ENCODE measurements around the gene NAPB. TPM values are rescaled to one million over a fixed set of nuclear protein-coding genes. Genes with fewer than 3 reads are reported as not detected.

NAPB gene
- total RNA-seq, 1 experiment from 2014 or later = 5.8 TPM

DNA sequence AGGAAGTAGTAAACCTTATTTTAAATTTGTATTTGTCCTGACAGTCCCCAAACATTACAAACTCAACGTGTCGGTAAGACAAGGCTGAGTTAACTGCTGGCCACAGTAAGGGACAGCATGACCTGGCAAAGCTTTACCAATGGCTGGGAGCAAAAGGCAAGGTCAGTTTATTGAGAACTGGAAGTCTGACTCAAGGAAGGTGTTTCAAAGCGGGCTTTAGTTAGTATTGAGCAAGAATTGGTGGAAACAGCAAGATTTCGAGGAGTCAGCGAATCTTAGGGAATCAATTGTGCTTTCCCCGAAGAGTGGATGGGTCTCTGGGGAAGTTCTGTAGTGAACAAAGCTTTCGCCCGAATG lies 60.2 kb downstream of the NAPB start:
- no peaks in the 10 kb centered on the region for H3K27me3 ChIP-seq (ENCODE audit: control insufficient read depth, insufficient read depth, low read length)
- no peak for ATAC-seq
- peak overlapping the region; percentile 95 for H3K27ac ChIP-seq (ENCODE audit: low read length)
- peaks cover 27% of the 10 kb centered on the region for H3K4me1 ChIP-seq (ENCODE audit: control insufficient read depth, insufficient read depth, low read length)
- no TSS peak for BruUV-seq (replicated peaks)
- intact Hi-C loops (cut with micrococcal nuclease; ENCODE audit: unreplicated experiment) = no loop called here
- H3K9me3 ChIP-seq (ENCODE audit: control insufficient read depth, insufficient read depth, low read depth, low read length) = no peaks in the 10 kb centered on the region
- CTCF ChIA-PET = no interaction called here
- TF ChIP-seq, protein P1, sequence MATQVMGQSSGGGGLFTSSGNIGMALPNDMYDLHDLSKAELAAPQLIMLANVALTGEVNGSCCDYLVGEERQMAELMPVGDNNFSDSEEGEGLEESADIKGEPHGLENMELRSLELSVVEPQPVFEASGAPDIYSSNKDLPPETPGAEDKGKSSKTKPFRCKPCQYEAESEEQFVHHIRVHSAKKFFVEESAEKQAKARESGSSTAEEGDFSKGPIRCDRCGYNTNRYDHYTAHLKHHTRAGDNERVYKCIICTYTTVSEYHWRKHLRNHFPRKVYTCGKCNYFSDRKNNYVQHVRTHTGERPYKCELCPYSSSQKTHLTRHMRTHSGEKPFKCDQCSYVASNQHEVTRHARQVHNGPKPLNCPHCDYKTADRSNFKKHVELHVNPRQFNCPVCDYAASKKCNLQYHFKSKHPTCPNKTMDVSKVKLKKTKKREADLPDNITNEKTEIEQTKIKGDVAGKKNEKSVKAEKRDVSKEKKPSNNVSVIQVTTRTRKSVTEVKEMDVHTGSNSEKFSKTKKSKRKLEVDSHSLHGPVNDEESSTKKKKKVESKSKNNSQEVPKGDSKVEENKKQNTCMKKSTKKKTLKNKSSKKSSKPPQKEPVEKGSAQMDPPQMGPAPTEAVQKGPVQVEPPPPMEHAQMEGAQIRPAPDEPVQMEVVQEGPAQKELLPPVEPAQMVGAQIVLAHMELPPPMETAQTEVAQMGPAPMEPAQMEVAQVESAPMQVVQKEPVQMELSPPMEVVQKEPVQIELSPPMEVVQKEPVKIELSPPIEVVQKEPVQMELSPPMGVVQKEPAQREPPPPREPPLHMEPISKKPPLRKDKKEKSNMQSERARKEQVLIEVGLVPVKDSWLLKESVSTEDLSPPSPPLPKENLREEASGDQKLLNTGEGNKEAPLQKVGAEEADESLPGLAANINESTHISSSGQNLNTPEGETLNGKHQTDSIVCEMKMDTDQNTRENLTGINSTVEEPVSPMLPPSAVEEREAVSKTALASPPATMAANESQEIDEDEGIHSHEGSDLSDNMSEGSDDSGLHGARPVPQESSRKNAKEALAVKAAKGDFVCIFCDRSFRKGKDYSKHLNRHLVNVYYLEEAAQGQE (IDR thresholded peaks at IDR 0.05; ENCODE audit: insufficient read depth in 1 of 2, low read depth in 2 of 2, low read length in 1 of 2) = no peak
- TF ChIP-seq POLR2AphosphoS5 (IDR thresholded peaks at IDR 0.05; ENCODE audit: low read depth, low read length) (no peak), TCF7L2 (IDR thresholded peaks at IDR 0.05; ENCODE audit: low read depth, low read length) (no peak), SIN3A (IDR thresholded peaks at IDR 0.05; ENCODE audit: borderline replicate concordance, insufficient read depth, low read depth, low read length) (no peak)
- TF ChIP-seq, protein P2, sequence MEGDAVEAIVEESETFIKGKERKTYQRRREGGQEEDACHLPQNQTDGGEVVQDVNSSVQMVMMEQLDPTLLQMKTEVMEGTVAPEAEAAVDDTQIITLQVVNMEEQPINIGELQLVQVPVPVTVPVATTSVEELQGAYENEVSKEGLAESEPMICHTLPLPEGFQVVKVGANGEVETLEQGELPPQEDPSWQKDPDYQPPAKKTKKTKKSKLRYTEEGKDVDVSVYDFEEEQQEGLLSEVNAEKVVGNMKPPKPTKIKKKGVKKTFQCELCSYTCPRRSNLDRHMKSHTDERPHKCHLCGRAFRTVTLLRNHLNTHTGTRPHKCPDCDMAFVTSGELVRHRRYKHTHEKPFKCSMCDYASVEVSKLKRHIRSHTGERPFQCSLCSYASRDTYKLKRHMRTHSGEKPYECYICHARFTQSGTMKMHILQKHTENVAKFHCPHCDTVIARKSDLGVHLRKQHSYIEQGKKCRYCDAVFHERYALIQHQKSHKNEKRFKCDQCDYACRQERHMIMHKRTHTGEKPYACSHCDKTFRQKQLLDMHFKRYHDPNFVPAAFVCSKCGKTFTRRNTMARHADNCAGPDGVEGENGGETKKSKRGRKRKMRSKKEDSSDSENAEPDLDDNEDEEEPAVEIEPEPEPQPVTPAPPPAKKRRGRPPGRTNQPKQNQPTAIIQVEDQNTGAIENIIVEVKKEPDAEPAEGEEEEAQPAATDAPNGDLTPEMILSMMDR (IDR thresholded peaks at IDR 0.05) = no peak
- no peak for DNase-seq (ENCODE audit: low read depth, low spot score)
- peak overlapping the region; percentile 84 to 91 for H3K4me3 ChIP-seq (ENCODE audit: low read depth in 2 of 2, low read length in 2 of 2)
- POLR2A ChIA-PET = no interaction called here
- no peaks in the 10 kb centered on the region; the same call in 1 of the 2 replicates for H3K36me3 ChIP-seq (ENCODE audit: control insufficient read depth, insufficient read depth, low read length)
- in situ Hi-C loops (cut with HindIII; ENCODE audit: low pct_unique_long_range_greater_than_20kb, low sequenced_read_pairs) = no loop called here

DNA sequence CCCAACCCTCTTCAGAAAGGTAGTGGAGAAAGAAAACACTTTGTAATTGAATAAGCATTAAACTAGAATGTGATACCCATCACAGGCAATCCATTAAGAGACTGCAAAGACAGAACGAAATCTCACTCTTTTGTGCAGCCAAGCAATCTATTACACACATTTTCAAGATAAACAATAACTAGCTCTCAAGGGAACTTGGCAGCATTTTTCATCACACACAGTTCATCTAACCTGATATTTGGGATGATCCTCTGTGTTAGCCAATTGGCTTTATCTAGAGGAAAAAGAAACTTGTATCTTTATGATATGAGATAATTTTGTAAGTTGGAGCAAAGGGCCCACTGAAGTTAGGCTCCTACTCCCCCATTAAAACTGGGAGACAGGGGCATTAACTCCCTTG lies 60.8 kb downstream of the NAPB start:
- DNase-seq (ENCODE audit: low read depth, low spot score) (no peak), ATAC-seq (no peak)
- TF ChIP-seq, protein P2 (IDR thresholded peaks at IDR 0.05) = no peak
- TF ChIP-seq, protein P1 (IDR thresholded peaks at IDR 0.05; ENCODE audit: insufficient read depth in 1 of 2, low read depth in 2 of 2, low read length in 1 of 2) = no peak
- no peak for TF ChIP-seq TCF7L2 (IDR thresholded peaks at IDR 0.05; ENCODE audit: low read depth, low read length)
- no peak; the same call in 1 of the 2 replicates for TF ChIP-seq POLR2AphosphoS5 (IDR thresholded peaks at IDR 0.05; ENCODE audit: low read depth, low read length)
- TF ChIP-seq SIN3A (IDR thresholded peaks at IDR 0.05; ENCODE audit: borderline replicate concordance, insufficient read depth, low read depth, low read length) = no peak
- H3K27me3 ChIP-seq (ENCODE audit: control insufficient read depth, insufficient read depth, low read length) = no peaks in the 10 kb centered on the region
- no peaks in the 10 kb centered on the region for H3K9me3 ChIP-seq (ENCODE audit: control insufficient read depth, insufficient read depth, low read depth, low read length)
- in situ Hi-C loops (cut with HindIII; ENCODE audit: low pct_unique_long_range_greater_than_20kb, low sequenced_read_pairs) (no loop called here), intact Hi-C loops (cut with micrococcal nuclease; ENCODE audit: unreplicated experiment) (no loop called here)
- ChIA-PET CTCF (no interaction called here), POLR2A (no interaction called here)
- H3K4me3 ChIP-seq (ENCODE audit: low read depth in 2 of 2, low read length in 2 of 2) = peak overlapping the region in 1 of 2 experiments; percentile 84; a peak in 2 of 4 replicates
- peak overlapping the region; percentile 95 for H3K27ac ChIP-seq (ENCODE audit: low read length)
- H3K36me3 ChIP-seq (ENCODE audit: control insufficient read depth, insufficient read depth, low read length) = no peaks in the 10 kb centered on the region; the same call in none of the 2 replicates
- peaks cover 23% of the 10 kb centered on the region for H3K4me1 ChIP-seq (ENCODE audit: control insufficient read depth, insufficient read depth, low read length)
- BruUV-seq (replicated peaks) = no TSS peak
